HL-60 (cell line): Measurements from ENCODE around the gene CD99L2.
A peak's percentile ranks its signal among the peaks of the same experiment; 100 is the strongest.

ENCODE experiments used
- DNase-seq, 2 experiments: peaks; one replicate each; pipeline ENCODE4 v3.0.0-alpha.2; 2010 to 2020; ENCODE audit warnings: low read depth in 1 of 2, low spot score in 1 of 2
- H3K27ac ChIP-seq: fragments of 250-450 bp; sonication (Bioruptor Pico); replicated peaks from 2 replicates; pipeline ENCODE4 v1.5.1; 2020; ENCODE audit warnings: mild to moderate bottlenecking, moderate library complexity
- H3K27me3 ChIP-seq: fragments of 250-450 bp; sonication (Bioruptor Pico); 2 replicates; pipeline ENCODE4 v1.5.1; 2021; ENCODE audit warnings: mild to moderate bottlenecking, moderate library complexity; ENCODE audit not compliant: insufficient read depth, poor library complexity, severe bottlenecking
- H3K4me3 ChIP-seq: replicated peaks from 2 replicates; pipeline ENCODE4 v1.5.1; 2011; ENCODE audit warnings: mild to moderate bottlenecking, control low read depth, low read length; ENCODE audit not compliant: insufficient read depth
- GABPA ChIP-seq: IDR thresholded peaks from 2 replicates; pipeline ENCODE4 v1.6.1; 2012; ENCODE audit warnings: low read depth
- POLR2AphosphoS5 ChIP-seq: IDR thresholded peaks from 2 replicates; pipeline ENCODE4 v1.6.1; 2012; ENCODE audit warnings: low read depth
- SPI1 ChIP-seq: IDR thresholded peaks from 2 replicates; pipeline ENCODE4 v1.6.1; 2012; ENCODE audit warnings: low read depth, mild to moderate bottlenecking, borderline replicate concordance
- TF ChIP-seq, protein P1 (sequence below): IDR thresholded peaks from one replicate; pipeline ENCODE4 v1.5.1; 2011; ENCODE audit warnings: low read length, control low read depth, inconsistent platforms; ENCODE audit not compliant: insufficient read depth
- TF ChIP-seq, protein P2 (sequence below): IDR thresholded peaks from 2 replicates; pipeline ENCODE4 v1.6.1; 2012; ENCODE audit warnings: low read depth; ENCODE audit not compliant: insufficient replicate concordance

Gene CD99L2

DNA sequence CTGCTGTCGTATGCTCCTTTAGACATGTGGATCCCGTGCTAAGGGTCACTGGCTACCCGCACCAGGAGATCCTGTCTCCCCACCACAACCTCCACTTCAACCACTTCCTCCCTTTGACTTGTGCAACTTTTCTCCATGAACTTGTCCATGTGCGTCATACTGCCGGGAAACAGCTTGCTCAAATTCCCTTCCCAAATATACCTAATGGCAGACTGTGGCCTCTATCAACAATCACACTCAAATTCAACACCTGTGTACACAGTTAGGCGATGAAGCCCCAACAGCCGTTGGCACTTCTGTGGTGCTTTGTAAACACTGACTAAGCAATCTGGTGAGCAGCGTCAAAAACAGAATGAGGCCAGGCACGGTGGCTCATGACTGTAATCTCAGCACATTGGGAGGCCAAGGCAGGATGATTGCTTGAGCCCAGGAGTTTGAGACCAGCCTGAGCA is 49.5 kb downstream of the CD99L2 start:
- peak; percentile 57 to 63 for DNase-seq
- H3K27ac ChIP-seq: peak overlapping the region; percentile 45
- TF ChIP-seq SPI1: peak; percentile 79
- TF ChIP-seq, protein P1, sequence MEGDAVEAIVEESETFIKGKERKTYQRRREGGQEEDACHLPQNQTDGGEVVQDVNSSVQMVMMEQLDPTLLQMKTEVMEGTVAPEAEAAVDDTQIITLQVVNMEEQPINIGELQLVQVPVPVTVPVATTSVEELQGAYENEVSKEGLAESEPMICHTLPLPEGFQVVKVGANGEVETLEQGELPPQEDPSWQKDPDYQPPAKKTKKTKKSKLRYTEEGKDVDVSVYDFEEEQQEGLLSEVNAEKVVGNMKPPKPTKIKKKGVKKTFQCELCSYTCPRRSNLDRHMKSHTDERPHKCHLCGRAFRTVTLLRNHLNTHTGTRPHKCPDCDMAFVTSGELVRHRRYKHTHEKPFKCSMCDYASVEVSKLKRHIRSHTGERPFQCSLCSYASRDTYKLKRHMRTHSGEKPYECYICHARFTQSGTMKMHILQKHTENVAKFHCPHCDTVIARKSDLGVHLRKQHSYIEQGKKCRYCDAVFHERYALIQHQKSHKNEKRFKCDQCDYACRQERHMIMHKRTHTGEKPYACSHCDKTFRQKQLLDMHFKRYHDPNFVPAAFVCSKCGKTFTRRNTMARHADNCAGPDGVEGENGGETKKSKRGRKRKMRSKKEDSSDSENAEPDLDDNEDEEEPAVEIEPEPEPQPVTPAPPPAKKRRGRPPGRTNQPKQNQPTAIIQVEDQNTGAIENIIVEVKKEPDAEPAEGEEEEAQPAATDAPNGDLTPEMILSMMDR: no peak
- peak; percentile 67 for TF ChIP-seq POLR2AphosphoS5
- TF ChIP-seq GABPA: no peak
- TF ChIP-seq, protein P2, sequence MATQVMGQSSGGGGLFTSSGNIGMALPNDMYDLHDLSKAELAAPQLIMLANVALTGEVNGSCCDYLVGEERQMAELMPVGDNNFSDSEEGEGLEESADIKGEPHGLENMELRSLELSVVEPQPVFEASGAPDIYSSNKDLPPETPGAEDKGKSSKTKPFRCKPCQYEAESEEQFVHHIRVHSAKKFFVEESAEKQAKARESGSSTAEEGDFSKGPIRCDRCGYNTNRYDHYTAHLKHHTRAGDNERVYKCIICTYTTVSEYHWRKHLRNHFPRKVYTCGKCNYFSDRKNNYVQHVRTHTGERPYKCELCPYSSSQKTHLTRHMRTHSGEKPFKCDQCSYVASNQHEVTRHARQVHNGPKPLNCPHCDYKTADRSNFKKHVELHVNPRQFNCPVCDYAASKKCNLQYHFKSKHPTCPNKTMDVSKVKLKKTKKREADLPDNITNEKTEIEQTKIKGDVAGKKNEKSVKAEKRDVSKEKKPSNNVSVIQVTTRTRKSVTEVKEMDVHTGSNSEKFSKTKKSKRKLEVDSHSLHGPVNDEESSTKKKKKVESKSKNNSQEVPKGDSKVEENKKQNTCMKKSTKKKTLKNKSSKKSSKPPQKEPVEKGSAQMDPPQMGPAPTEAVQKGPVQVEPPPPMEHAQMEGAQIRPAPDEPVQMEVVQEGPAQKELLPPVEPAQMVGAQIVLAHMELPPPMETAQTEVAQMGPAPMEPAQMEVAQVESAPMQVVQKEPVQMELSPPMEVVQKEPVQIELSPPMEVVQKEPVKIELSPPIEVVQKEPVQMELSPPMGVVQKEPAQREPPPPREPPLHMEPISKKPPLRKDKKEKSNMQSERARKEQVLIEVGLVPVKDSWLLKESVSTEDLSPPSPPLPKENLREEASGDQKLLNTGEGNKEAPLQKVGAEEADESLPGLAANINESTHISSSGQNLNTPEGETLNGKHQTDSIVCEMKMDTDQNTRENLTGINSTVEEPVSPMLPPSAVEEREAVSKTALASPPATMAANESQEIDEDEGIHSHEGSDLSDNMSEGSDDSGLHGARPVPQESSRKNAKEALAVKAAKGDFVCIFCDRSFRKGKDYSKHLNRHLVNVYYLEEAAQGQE: no peak
- H3K4me3 ChIP-seq: no peak overlapping the region
- no peaks in the 10 kb centered on the region for H3K27me3 ChIP-seq

DNA sequence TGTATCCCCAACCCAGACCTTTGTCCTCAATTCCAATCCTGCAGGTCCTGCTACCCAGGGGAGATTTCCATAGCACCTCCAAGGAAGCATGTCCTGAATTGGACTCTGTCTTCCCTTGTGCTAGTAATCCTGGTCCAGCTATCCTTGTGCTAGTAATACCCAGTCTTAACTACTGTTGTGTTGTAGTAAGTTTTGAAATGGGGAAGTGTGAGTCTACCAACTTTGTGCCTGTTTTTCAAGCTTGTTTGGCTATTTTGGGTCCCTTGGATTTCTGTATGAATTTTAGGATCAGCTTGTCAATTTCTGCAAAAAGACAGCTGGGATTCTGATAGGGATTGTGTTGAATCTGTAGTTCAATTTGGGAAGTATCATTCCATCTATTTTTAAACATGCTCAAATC is 51.4 kb downstream of the CD99L2 start:
- Histone ChIP-seq H3K4me3 (no peak overlapping the region), H3K27me3 (no peaks in the 10 kb centered on the region), H3K27ac (no peak overlapping the region)
- TF ChIP-seq, protein P1: no peak
- no peak for TF ChIP-seq POLR2AphosphoS5
- TF ChIP-seq SPI1: peak; percentile 78
- TF ChIP-seq, protein P2: no peak
- no peak for DNase-seq

DNA sequence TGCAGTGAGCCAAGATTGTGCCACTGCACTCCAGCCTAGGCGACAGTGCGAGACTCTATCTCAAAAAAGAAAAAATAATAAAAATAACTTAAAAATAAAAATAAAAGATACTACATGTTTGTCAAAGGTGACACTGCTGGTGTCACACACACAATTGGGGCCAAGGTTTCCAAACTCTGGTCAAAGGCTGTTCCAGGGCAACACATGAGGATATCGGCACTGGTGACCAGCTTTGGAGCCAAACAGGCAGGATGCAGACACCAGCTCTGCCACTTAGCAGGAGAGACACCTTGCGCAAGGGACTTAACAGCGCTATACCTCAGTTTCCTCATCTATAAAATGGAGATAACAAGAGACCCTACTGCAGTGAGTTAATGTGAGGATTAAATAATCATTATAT is 52.3 kb downstream of the CD99L2 start:
- no peaks in the 10 kb centered on the region for H3K27me3 ChIP-seq
- H3K27ac ChIP-seq: no peak overlapping the region
- DNase-seq: no peak
- no peak overlapping the region for H3K4me3 ChIP-seq
- TF ChIP-seq POLR2AphosphoS5 (no peak), GABPA (no peak), SPI1 (no peak)
- TF ChIP-seq, protein P2: no peak
- TF ChIP-seq, protein P1: no peak
